Prostate gland (tissue), 2 donors: ENCODE results near the gene ITSN1. TPM values are rescaled to one million over a fixed set of nuclear protein-coding genes. Genes with fewer than 3 reads are reported as not detected.

Experiments used
- DNase-seq: peaks from one replicate; pipeline ENCODE4 v3.0.0-alpha.2; 2019; ENCODE audit warnings: low spot score
- H3K27ac ChIP-seq, 2 donors: fragments of 200-600 bp; sonication (generic); 2 replicates each; pipeline ENCODE4 v1.5.1; 2017 to 2019
- H3K27me3 ChIP-seq: fragments of 200-600 bp; sonication (generic); replicated peaks from 2 replicates; pipeline ENCODE4 v1.5.1; 2019; ENCODE audit not compliant: insufficient read depth
- H3K36me3 ChIP-seq, 2 donors: fragments of 200-600 bp; sonication (generic); 1 replicate in 1 of 2; 2 replicates in 1 of 2; pipeline versions ENCODE4 v1.5.1 to v1.8.1; 2017 to 2019
- H3K4me1 ChIP-seq: fragments of 200-600 bp; sonication (generic); replicated peaks from 2 replicates; pipeline ENCODE4 v1.5.1; 2019
- H3K4me3 ChIP-seq, 2 donors: fragments of 200-600 bp; sonication (generic); 2 replicates each; pipeline ENCODE4 v1.5.1; 2017 to 2019
- H3K9me3 ChIP-seq: fragments of 200-600 bp; sonication (generic); 2 replicates; pipeline ENCODE4 v1.5.1; 2017
- CTCF ChIP-seq, 4 experiments: fragments of 200-600 bp in 2 of 4; fragments of 450-650 bp in 2 of 4; sonication (generic) in 2 of 4; IDR thresholded peaks; 1 replicate in 3 of 4; 2 replicates in 1 of 4; pipeline ENCODE4 v1.5.1; 2016 to 2019; ENCODE audit warnings: antibody characterized with exemption in 4 of 4, mild to moderate bottlenecking in 2 of 4, moderate library complexity in 2 of 4
- POLR2A ChIP-seq: fragments of 450-650 bp; IDR thresholded peaks from one replicate; pipeline ENCODE4 v1.6.1; 2016; ENCODE audit warnings: antibody characterized with exemption, mild to moderate bottlenecking
- POLR2AphosphoS5 ChIP-seq: sonication (generic); formaldehyde crosslinking; IDR thresholded peaks from one replicate; pipeline ENCODE4 v1.6.1; 2017; ENCODE audit warnings: antibody characterized with exemption
- WGBS: methylation state at CpG from one replicate; pipeline ENCODE4 v1.1.5; 2018; 5-methylcytosine and 5-hydroxymethylcytosine counted together
- intact Hi-C: fragments of 100-400 bp; cut with DNase I; formaldehyde crosslinking; loops from one replicate; pipeline ENCODE4 v1.14.2; 2022
- total RNA-seq, 2 donors: library from RNA; depleted of rRNA; stranded (reverse); fragments of >200 nt; gene quantifications; one replicate each; pipeline ENCODE4 v1.1.0, GENCODE V29; 2016

The ITSN1 gene
- total RNA-seq, 2 donors from 2014 or later: 14.8 to 44.9 TPM

- Histone ChIP-seq H3K4me1 (no peaks in the 10 kb centered on the region), H3K36me3 (peaks cover 10 to 22% of the 10 kb centered on the region in 2 donors), H3K27ac (no peak overlapping the region), H3K9me3 (no peaks in the 10 kb centered on the region), H3K4me3 (no peak overlapping the region), H3K27me3 (no peaks in the 10 kb centered on the region)
- intact Hi-C loops: no loop called here
- no peak for TF ChIP-seq POLR2A
- TF ChIP-seq CTCF (IDR thresholded peaks at IDR 0.05): no peak
- no peak for TF ChIP-seq POLR2AphosphoS5
- 59% methylated on average over 5 of the region's 5 CpGs for WGBS
- no peak for DNase-seq
Measured at GRCh38 chr21:33904041-33904440, 261.7 kb downstream of the ITSN1 start.

- no peak for DNase-seq
- H3K4me3 ChIP-seq: no peak overlapping the region
- peaks cover 10 to 22% of the 10 kb centered on the region in 2 donors for H3K36me3 ChIP-seq
Measured at GRCh38 chr21:33908760-33909159, 266.5 kb downstream of the ITSN1 start.

GRCh38 chr21:33909756-33910155 lies 267.5 kb downstream of the ITSN1 start:
- Histone ChIP-seq H3K4me3 (no peak overlapping the region), H3K9me3 (no peaks in the 10 kb centered on the region), H3K27me3 (no peaks in the 10 kb centered on the region), H3K4me1 (no peaks in the 10 kb centered on the region), H3K27ac (no peak overlapping the region), H3K36me3 (peaks cover 10 to 22% of the 10 kb centered on the region in 2 donors)
- WGBS: 80% methylated on average over 6 of the region's 6 CpGs
- DNase-seq: no peak
- TF ChIP-seq POLR2AphosphoS5: no peak
- TF ChIP-seq CTCF (IDR thresholded peaks at IDR 0.05): no peak
- TF ChIP-seq POLR2A: no peak
- intact Hi-C loops: loop anchor here (10.0 kb wide), 1 partner anchor 705 kb away; the partner anchor contains the start of gene RCAN1

More at GRCh38 chr21:33908760-33909159, 266.5 kb downstream of the ITSN1 start:
- Histone ChIP-seq H3K27me3 (no peaks in the 10 kb centered on the region), H3K9me3 (no peaks in the 10 kb centered on the region), H3K27ac (no peak overlapping the region), H3K4me1 (no peaks in the 10 kb centered on the region)
- TF ChIP-seq POLR2AphosphoS5: no peak
- TF ChIP-seq POLR2A: no peak
- no peak for TF ChIP-seq CTCF (IDR thresholded peaks at IDR 0.05)
- WGBS: 84% methylated on average over 6 of the region's 6 CpGs
- intact Hi-C loops: no loop called here

- WGBS: 84% methylated on average over 5 of the region's 5 CpGs
- intact Hi-C loops: loop anchor here (10.0 kb wide), 1 partner anchor 701 kb away; the partner anchor contains the start of gene RCAN1
- Histone ChIP-seq H3K27me3 (no peaks in the 10 kb centered on the region), H3K4me1 (no peaks in the 10 kb centered on the region), H3K4me3 (no peak overlapping the region), H3K9me3 (no peaks in the 10 kb centered on the region), H3K27ac (no peak overlapping the region), H3K36me3 (no peaks in the 10 kb centered on the region)
- no peak for DNase-seq
- TF ChIP-seq CTCF (IDR thresholded peaks at IDR 0.05) (no peak), POLR2A (no peak), POLR2AphosphoS5 (no peak)
Measured at GRCh38 chr21:33914188-33914587, 271.9 kb downstream of the ITSN1 start.

- H3K4me3 ChIP-seq: peak within 1 kb of the TSS; percentile 76 to 93
- DNase-seq: peak; percentile 95
- TF ChIP-seq CTCF (IDR thresholded peaks at IDR 0.05): peak in 3 of 4 experiments; percentile 6 to 38 (median 33)
- peak; percentile 91 for TF ChIP-seq POLR2A
- TF ChIP-seq POLR2AphosphoS5: peak; percentile 99
- H3K27me3 ChIP-seq: no peaks in the 10 kb centered on the region
- H3K36me3 ChIP-seq: no peaks in the 10 kb centered on the region
- no peaks in the 10 kb centered on the region for H3K4me1 ChIP-seq
- under 1% methylated on average over 45 of the region's 45 CpGs for WGBS
- H3K27ac ChIP-seq: peak within 1 kb of the TSS; percentile 73 to 82
- intact Hi-C loops: loop anchor here (10.0 kb wide), 1 partner anchor 699 kb away; the partner anchor contains the start of gene RCAN1
- H3K9me3 ChIP-seq: no peaks in the 10 kb centered on the region
Measured at GRCh38 chr21:33915368-33916199, 273.3 kb downstream of the ITSN1 start, which contains the start of gene ATP5PO. ATP5PO (minus strand) TSS chr21:33915804; CDS start chr21:33915763, 41 bp downstream.
